Vagina (tissue), 2 donors: ENCODE data around the gene APPL2.

Source experiments
- POLR2AphosphoS5 ChIP-seq, 2 donors: sonication (generic); formaldehyde crosslinking; IDR thresholded peaks; one replicate each; pipeline ENCODE4 v1.9.0; 2017; ENCODE audit warnings: antibody characterized with exemption in 2 of 2, mild to moderate bottlenecking in 2 of 2, low read depth in 1 of 2; ENCODE audit not compliant: insufficient read depth in 1 of 2
- TF ChIP-seq, protein P1 (sequence below), 3 experiments: fragments of 450-650 bp in 2 of 3; fragments of 200-600 bp in 1 of 3; sonication (generic) in 1 of 3; IDR thresholded peaks; one replicate each; pipeline ENCODE4 v1.5.1; 2017 to 2019; ENCODE audit warnings: antibody characterized with exemption in 3 of 3, mild to moderate bottlenecking in 2 of 3, moderate library complexity in 2 of 3

DNA sequence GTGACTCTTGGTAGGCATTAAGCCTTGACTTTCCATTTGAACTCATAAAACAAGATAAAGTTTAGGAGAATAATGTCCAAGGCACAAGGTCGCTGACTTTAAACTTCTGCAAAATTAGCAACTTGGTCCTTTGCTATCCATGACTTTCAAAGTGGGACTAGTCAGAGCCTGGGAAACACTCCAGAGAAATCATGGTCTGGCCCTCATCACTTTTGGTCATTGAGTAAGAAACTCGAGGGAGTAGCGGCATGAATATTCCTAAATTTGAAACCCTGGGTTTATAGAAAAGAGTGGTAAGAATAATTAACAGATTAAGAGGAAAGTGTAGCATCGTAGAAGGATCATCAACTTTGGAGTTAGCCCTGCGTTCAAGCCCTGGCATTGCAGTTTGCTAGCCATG is 16.9 kb upstream of the APPL2 start:
- TF ChIP-seq POLR2AphosphoS5 (IDR thresholded peaks at IDR 0.05; ENCODE audit: insufficient read depth in 1 of 2, low read depth in 1 of 2) = no peak
- TF ChIP-seq, protein P1, sequence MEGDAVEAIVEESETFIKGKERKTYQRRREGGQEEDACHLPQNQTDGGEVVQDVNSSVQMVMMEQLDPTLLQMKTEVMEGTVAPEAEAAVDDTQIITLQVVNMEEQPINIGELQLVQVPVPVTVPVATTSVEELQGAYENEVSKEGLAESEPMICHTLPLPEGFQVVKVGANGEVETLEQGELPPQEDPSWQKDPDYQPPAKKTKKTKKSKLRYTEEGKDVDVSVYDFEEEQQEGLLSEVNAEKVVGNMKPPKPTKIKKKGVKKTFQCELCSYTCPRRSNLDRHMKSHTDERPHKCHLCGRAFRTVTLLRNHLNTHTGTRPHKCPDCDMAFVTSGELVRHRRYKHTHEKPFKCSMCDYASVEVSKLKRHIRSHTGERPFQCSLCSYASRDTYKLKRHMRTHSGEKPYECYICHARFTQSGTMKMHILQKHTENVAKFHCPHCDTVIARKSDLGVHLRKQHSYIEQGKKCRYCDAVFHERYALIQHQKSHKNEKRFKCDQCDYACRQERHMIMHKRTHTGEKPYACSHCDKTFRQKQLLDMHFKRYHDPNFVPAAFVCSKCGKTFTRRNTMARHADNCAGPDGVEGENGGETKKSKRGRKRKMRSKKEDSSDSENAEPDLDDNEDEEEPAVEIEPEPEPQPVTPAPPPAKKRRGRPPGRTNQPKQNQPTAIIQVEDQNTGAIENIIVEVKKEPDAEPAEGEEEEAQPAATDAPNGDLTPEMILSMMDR (IDR thresholded peaks at IDR 0.05) = no peak
